Spleen (tissue), 3 donors: Measurements from ENCODE around the gene SLC7A14.

Experiments
- POLR2A ChIP-seq, 3 donors: fragments of 450-650 bp; IDR thresholded peaks; one replicate each; pipeline ENCODE4 v1.5.1; 2017; ENCODE audit warnings: antibody characterized with exemption in 3 of 3, mild to moderate bottlenecking in 1 of 3
- POLR2AphosphoS5 ChIP-seq, 3 donors: sonication (generic); formaldehyde crosslinking; IDR thresholded peaks; one replicate each; pipeline ENCODE4 v1.5.1; 2017; ENCODE audit warnings: antibody characterized with exemption in 3 of 3

DNA sequence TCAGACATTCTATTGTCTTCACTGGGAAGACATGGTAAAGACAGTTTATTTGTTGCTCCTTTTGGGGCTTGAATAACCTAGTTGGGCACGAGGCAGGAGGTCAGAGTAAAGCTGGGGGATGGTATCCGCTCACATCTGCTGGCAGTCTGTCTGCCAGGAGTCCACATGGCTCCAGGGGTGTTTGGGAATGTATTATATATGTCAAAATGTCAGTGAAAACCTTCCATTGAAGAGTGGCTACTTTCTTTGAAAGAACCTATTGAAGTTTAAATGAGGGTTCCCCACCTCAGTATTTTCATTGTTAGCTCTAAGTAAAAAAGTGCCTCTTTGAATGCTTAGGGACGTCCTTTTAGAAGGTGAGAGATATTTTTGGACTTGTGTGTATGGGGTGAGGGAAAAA, 98.8 kb downstream of the SLC7A14 start:
- TF ChIP-seq POLR2AphosphoS5 (IDR thresholded peaks at IDR 0.05) (no peak), POLR2A (IDR thresholded peaks at IDR 0.05) (no peak)
